ENCODE results near the gene SPTB.

SPTB gene

GRCh38 chr14:64725261-64725815, 154.4 kb downstream of the SPTB start:
- CTCF ChIA-PET, result interaction anchor here (0.6 to 1.8 kb wide), 8 partner anchors 10 to 167 kb away, joined by 3 to 6 read pairs (median 3); no protein-coding TSS in a partner anchor
- WGBS (ENCODE audit: insufficient coverage), result 96% methylated on average over 2 of the region's 3 CpGs
- Histone ChIP-seq H3K27ac (ENCODE audit: insufficient read depth in 1 of 2, low read depth in 1 of 2, low read length in 2 of 2, poor library complexity in 1 of 2, severe bottlenecking in 2 of 2) (no peak overlapping the region), H3K4me1 (ENCODE audit: control extremely low read depth in 1 of 4, control insufficient read depth in 4 of 4, insufficient read depth in 4 of 4, low read length in 3 of 4) (peaks cover 0 to 67% (median 5%) of the 10 kb centered on the region in 4 experiments), H3K27me3 (replicated peaks in 2 of 5; ENCODE audit: control insufficient read depth in 4 of 5, insufficient read depth in 5 of 5, low read length in 4 of 5) (no peaks in the 10 kb centered on the region), H3K9me3 (ENCODE audit: control extremely low read depth in 1 of 5, control insufficient read depth in 4 of 5, insufficient read depth in 2 of 5, low read depth in 1 of 5, low read length in 4 of 5) (no peaks in the 10 kb centered on the region), H3K4me3 (ENCODE audit: control insufficient read depth in 1 of 7, extremely low read depth in 1 of 7, insufficient read depth in 4 of 7, low read depth in 2 of 7, low read length in 6 of 7) (no peak overlapping the region), H3K36me3 (ENCODE audit: control insufficient read depth in 4 of 4, insufficient read depth in 4 of 4, low read length in 3 of 4) (peaks cover 0 to 29% (median 0%) of the 10 kb centered on the region in 4 experiments)
- POLR2A ChIA-PET, result no interaction called here
- DNase-seq, result no peak

- Histone ChIP-seq H3K4me3 (ENCODE audit: control insufficient read depth in 1 of 7, extremely low read depth in 1 of 7, insufficient read depth in 4 of 7, low read depth in 2 of 7, low read length in 6 of 7) (no peak overlapping the region), H3K4me1 (ENCODE audit: control extremely low read depth in 1 of 4, control insufficient read depth in 4 of 4, insufficient read depth in 4 of 4, low read length in 3 of 4) (peaks cover 0 to 68% (median 5%) of the 10 kb centered on the region in 4 experiments), H3K9me3 (ENCODE audit: control extremely low read depth in 1 of 5, control insufficient read depth in 4 of 5, insufficient read depth in 2 of 5, low read depth in 1 of 5, low read length in 4 of 5) (no peaks in the 10 kb centered on the region), H3K27ac (ENCODE audit: insufficient read depth in 1 of 2, low read depth in 1 of 2, low read length in 2 of 2, poor library complexity in 1 of 2, severe bottlenecking in 2 of 2) (no peak overlapping the region), H3K36me3 (ENCODE audit: control insufficient read depth in 4 of 4, insufficient read depth in 4 of 4, low read length in 3 of 4) (peaks cover 0 to 25% (median 0%) of the 10 kb centered on the region in 4 experiments), H3K27me3 (replicated peaks in 2 of 5; ENCODE audit: control insufficient read depth in 4 of 5, insufficient read depth in 5 of 5, low read length in 4 of 5) (no peaks in the 10 kb centered on the region)
- DNase-seq, result no peak
- WGBS (ENCODE audit: insufficient coverage), result 100% methylated on average over 1 of the region's 1 CpG
- POLR2A ChIA-PET, result no interaction called here
- CTCF ChIA-PET, result interaction anchor here (0.6 to 1.5 kb wide), 3 partner anchors 9 to 37 kb away, joined by 3 read pairs; no protein-coding TSS in a partner anchor
These were observed 155.2 kb downstream of the SPTB start for GRCh38 chr14:64724578-64724930.

GRCh38 chr14:64723691-64724577, 155.8 kb downstream of the SPTB start:
- H3K36me3 ChIP-seq (ENCODE audit: control insufficient read depth in 4 of 4, insufficient read depth in 4 of 4, low read length in 3 of 4), result peaks cover 0 to 22% (median 0%) of the 10 kb centered on the region in 4 experiments
- no peak overlapping the region for H3K4me3 ChIP-seq (ENCODE audit: control insufficient read depth in 1 of 7, extremely low read depth in 1 of 7, insufficient read depth in 4 of 7, low read depth in 2 of 7, low read length in 6 of 7)
- ChIA-PET POLR2A (interaction anchor here (0.7 kb wide), 1 partner anchor 430 kb away, joined by 3 read pairs; no protein-coding TSS in a partner anchor), CTCF (interaction anchor here (0.8 to 2.0 kb wide), 5 partner anchors 8 to 56 kb away, joined by 3 to 7 read pairs (median 4); no protein-coding TSS in a partner anchor)
- H3K9me3 ChIP-seq (ENCODE audit: control extremely low read depth in 1 of 5, control insufficient read depth in 4 of 5, insufficient read depth in 2 of 5, low read depth in 1 of 5, low read length in 4 of 5), result no peaks in the 10 kb centered on the region
- no peak overlapping the region for H3K27ac ChIP-seq (ENCODE audit: insufficient read depth in 1 of 2, low read depth in 1 of 2, low read length in 2 of 2, poor library complexity in 1 of 2, severe bottlenecking in 2 of 2)
- peaks cover 0 to 66% (median 5%) of the 10 kb centered on the region in 4 experiments for H3K4me1 ChIP-seq (ENCODE audit: control extremely low read depth in 1 of 4, control insufficient read depth in 4 of 4, insufficient read depth in 4 of 4, low read length in 3 of 4)
- DNase-seq, result no peak
- no peaks in the 10 kb centered on the region for H3K27me3 ChIP-seq (replicated peaks in 2 of 5; ENCODE audit: control insufficient read depth in 4 of 5, insufficient read depth in 5 of 5, low read length in 4 of 5)
- WGBS (ENCODE audit: insufficient coverage), result 94% methylated on average over 10 of the region's 15 CpGs

GRCh38 chr14:64722842-64723447, 156.8 kb downstream of the SPTB start:
- H3K27me3 ChIP-seq (replicated peaks in 2 of 5; ENCODE audit: control insufficient read depth in 4 of 5, insufficient read depth in 5 of 5, low read length in 4 of 5), result no peaks in the 10 kb centered on the region
- no peak overlapping the region for H3K27ac ChIP-seq (ENCODE audit: insufficient read depth in 1 of 2, low read depth in 1 of 2, low read length in 2 of 2, poor library complexity in 1 of 2, severe bottlenecking in 2 of 2)
- no peaks in the 10 kb centered on the region for H3K9me3 ChIP-seq (ENCODE audit: control extremely low read depth in 1 of 5, control insufficient read depth in 4 of 5, insufficient read depth in 2 of 5, low read depth in 1 of 5, low read length in 4 of 5)
- H3K36me3 ChIP-seq (ENCODE audit: control insufficient read depth in 4 of 4, insufficient read depth in 4 of 4, low read length in 3 of 4), result peaks cover 0 to 12% (median 0%) of the 10 kb centered on the region in 4 experiments
- POLR2A ChIA-PET, result interaction anchor here (0.7 kb wide), 1 partner anchor 431 kb away, joined by 3 read pairs; no protein-coding TSS in a partner anchor
- DNase-seq, result no peak
- CTCF ChIA-PET, result interaction anchor here (1.3 to 2.0 kb wide), 2 partner anchors 9 to 24 kb away, joined by 4 to 7 read pairs; no protein-coding TSS in a partner anchor
- H3K4me3 ChIP-seq (ENCODE audit: control insufficient read depth in 1 of 7, extremely low read depth in 1 of 7, insufficient read depth in 4 of 7, low read depth in 2 of 7, low read length in 6 of 7), result peak overlapping the region in 1 of 7 experiments; percentile 7
- WGBS (ENCODE audit: insufficient coverage), result 100% methylated on average over 3 of the region's 5 CpGs
- peaks cover 0 to 70% (median 6%) of the 10 kb centered on the region in 4 experiments for H3K4me1 ChIP-seq (ENCODE audit: control extremely low read depth in 1 of 4, control insufficient read depth in 4 of 4, insufficient read depth in 4 of 4, low read length in 3 of 4)

- ChIA-PET POLR2A (no interaction called here), CTCF (interaction anchor here (2.0 kb wide), 1 partner anchor 10 kb away, joined by 7 read pairs; no protein-coding TSS in a partner anchor)
- Histone ChIP-seq H3K27ac (ENCODE audit: insufficient read depth in 1 of 2, low read depth in 1 of 2, low read length in 2 of 2, poor library complexity in 1 of 2, severe bottlenecking in 2 of 2) (no peak overlapping the region), H3K36me3 (ENCODE audit: control insufficient read depth in 4 of 4, insufficient read depth in 4 of 4, low read length in 3 of 4) (peaks cover 0 to 6% (median 0%) of the 10 kb centered on the region in 4 experiments), H3K4me1 (ENCODE audit: control extremely low read depth in 1 of 4, control insufficient read depth in 4 of 4, insufficient read depth in 4 of 4, low read length in 3 of 4) (peaks cover 2 to 81% (median 11%) of the 10 kb centered on the region in 4 experiments), H3K9me3 (ENCODE audit: control extremely low read depth in 1 of 5, control insufficient read depth in 4 of 5, insufficient read depth in 2 of 5, low read depth in 1 of 5, low read length in 4 of 5) (no peaks in the 10 kb centered on the region), H3K4me3 (ENCODE audit: control insufficient read depth in 1 of 7, extremely low read depth in 1 of 7, insufficient read depth in 4 of 7, low read depth in 2 of 7, low read length in 6 of 7) (no peak overlapping the region), H3K27me3 (replicated peaks in 2 of 5; ENCODE audit: control insufficient read depth in 4 of 5, insufficient read depth in 5 of 5, low read length in 4 of 5) (no peaks in the 10 kb centered on the region)
- 97% methylated on average over 5 of the region's 9 CpGs for WGBS (ENCODE audit: insufficient coverage)
- DNase-seq, result no peak
These were observed 157.8 kb downstream of the SPTB start for GRCh38 chr14:64721899-64722298.

GRCh38 chr14:64721391-64721791, 158.3 kb downstream of the SPTB start:
- H3K27ac ChIP-seq (ENCODE audit: insufficient read depth in 1 of 2, low read depth in 1 of 2, low read length in 2 of 2, poor library complexity in 1 of 2, severe bottlenecking in 2 of 2), result no peak overlapping the region
- peaks cover 6 to 85% (median 14%) of the 10 kb centered on the region in 4 experiments for H3K4me1 ChIP-seq (ENCODE audit: control extremely low read depth in 1 of 4, control insufficient read depth in 4 of 4, insufficient read depth in 4 of 4, low read length in 3 of 4)
- H3K9me3 ChIP-seq (ENCODE audit: control extremely low read depth in 1 of 5, control insufficient read depth in 4 of 5, insufficient read depth in 2 of 5, low read depth in 1 of 5, low read length in 4 of 5), result no peaks in the 10 kb centered on the region
- peaks cover 0 to 4% (median 0%) of the 10 kb centered on the region in 4 experiments for H3K36me3 ChIP-seq (ENCODE audit: control insufficient read depth in 4 of 4, insufficient read depth in 4 of 4, low read length in 3 of 4)
- no peak for DNase-seq
- WGBS (ENCODE audit: insufficient coverage), result 100% methylated on average over 2 of the region's 5 CpGs
- no peaks in the 10 kb centered on the region for H3K27me3 ChIP-seq (replicated peaks in 2 of 5; ENCODE audit: control insufficient read depth in 4 of 5, insufficient read depth in 5 of 5, low read length in 4 of 5)
- no peak overlapping the region for H3K4me3 ChIP-seq (ENCODE audit: control insufficient read depth in 1 of 7, extremely low read depth in 1 of 7, insufficient read depth in 4 of 7, low read depth in 2 of 7, low read length in 6 of 7)
- ChIA-PET POLR2A (no interaction called here), CTCF (no interaction called here)
